Stimulated activated CD4-positive, alpha-beta T cell treated with anti-CD3 and anti-CD28 coated beads, Interleukin-2, amount 100 ng/mL, for 24 hours (primary cell): ENCODE measurements around the gene PAX8.

Experiments used
- DNase-seq, 2 donors: peaks; one replicate each; pipeline ENCODE4 v3.0.0-alpha.2; 2020

Gene PAX8

DNA sequence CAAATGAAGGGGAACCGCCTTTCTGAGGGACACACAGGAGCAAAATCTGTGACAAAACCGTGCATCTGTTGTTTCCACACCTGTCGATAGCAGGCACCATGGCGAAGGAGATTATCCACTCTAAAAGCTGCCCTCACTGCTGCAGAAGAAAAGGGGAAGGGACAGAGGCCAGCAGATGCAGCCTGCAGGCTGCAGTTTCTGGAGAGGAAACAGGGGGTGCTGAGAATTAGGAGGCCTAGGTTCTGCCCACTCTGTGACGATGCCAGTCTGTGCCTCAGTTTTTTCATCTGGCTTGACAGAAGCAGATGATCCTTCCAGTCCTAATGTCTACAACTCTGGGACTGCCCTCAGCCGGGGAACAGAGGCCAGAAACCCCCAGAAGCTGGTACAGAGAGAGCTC is 17.7 kb downstream of the PAX8 start:
- DNase-seq = no peak

GRCh38 chr2:113258471-113259147 is 20.1 kb downstream of the PAX8 start:
- DNase-seq = no peak

DNA sequence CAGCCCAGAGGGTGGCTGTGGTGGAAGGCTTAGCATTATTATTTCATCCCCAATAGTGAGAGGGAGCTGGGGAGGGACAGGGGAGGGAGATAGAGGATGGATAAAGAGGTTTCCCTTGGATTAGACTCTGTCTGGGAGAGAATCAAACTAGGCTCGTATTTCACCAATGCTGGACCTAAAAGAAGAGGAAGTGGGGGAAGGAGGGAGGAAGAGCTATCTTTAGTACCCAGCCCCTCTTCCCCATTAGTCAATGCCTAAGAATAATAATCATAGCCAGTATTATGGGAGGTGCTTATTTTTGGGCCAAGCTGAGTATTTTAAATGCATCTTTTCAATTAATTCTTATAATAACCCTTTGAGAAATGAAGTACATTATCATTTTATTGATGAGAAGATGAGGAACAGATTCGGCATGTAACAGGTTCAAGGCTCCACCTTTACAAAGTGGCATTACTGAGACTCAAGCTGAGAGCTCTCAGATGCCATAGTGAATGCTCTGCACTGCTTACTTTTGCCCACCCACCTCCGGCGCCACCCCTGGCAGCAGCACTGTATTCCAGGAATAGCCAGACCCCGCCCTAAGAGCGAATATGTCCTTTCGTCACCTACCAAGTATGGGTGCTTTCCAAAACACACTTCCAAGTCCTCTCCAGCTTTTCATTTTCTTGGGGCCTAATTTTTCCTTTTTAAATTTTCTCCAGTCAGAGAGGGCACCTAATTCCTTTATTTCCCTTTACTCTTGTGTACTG is 21.0 kb downstream of the PAX8 start:
- DNase-seq = no peak

DNA sequence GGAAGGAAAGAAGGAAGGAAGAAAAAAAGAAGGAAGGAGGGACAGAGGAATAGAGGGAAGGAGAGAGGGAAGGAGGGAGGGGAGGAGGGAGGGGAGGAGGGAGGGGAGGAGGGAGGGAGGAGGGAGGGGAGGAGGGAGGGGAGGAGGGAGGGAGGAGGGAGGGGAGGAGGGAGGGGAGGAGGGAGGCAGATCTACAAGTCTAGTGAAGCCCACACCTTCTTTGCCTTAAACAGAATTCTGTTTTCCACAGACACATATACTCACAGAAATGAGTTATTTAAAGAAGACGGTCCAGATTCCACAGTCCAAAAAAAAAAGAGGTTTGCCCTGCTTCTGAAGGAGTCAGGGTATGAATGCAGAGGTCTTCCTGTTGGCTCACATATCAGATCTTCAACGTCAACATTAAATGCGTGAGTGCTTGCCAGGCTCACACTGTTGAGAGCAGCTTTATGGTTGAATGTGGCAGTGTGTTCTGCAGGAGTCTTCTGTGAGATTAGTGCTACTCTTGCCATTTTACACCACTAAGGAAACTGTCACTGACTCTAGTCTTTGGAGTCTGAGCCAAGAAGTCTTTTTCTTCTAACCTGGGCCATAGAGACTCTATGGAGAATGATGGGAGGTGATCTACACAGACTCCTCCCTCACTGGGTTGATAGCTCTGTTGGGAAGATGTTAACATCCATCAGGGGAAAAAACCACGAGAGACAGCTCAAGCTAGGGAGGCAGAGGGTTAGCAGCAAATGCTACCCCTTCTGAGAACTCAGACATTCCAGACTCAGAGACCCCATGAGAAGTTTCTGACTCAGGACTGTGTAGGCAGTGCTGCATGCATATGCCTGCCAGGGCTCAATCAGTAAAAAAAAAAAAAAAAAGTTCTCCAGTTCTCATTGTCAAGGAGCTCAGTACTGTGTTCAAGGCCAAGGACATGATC is 23.3 kb downstream of the PAX8 start:
- DNase-seq = no peak

DNA sequence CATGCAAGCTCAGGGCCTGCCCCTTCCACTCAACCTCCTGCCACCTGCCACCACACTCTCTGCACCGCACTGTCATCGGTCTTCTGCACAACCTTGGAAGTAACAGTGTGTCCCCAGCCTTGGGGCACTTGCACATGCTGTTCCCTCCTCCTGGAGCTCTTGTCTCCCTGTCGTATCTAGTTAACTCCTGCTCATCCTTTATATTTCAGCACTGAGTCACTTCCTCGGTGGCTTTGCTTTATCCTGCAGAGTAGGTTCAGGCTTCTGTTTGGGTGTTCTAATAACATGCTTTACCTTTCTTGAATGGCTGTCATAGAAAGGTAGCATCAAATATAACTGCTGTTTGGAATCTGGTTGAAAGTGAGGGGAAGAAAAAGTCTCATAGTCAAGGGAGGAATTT is 25.3 kb downstream of the PAX8 start:
- no peak for DNase-seq

DNA sequence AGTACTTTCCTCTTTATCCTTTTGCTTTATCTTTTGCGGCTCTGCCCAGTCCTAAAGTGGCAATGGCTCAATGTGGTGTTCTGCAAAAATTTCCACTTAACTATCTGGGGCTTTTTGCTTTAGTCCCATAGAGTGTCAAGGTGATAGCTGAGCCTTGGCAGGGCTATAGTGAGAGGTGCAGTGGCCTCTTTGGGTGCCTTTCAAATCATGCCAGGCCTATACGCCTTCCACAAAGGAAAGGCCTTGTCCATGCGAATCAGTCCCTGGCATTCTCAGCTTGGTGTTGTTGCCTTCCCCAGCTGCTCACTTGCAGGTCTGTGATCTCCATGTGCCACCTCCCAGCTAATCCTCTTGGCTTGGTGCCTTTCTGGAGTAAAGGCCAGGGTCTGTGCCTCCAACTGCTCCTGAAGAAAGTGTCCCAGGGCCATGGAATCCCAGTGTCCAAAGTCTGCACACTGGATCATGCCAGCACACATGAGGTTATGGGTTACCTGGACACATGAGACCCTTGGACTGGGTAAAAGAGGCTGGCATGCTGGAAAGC is 26.6 kb downstream of the PAX8 start:
- no peak for DNase-seq

DNA sequence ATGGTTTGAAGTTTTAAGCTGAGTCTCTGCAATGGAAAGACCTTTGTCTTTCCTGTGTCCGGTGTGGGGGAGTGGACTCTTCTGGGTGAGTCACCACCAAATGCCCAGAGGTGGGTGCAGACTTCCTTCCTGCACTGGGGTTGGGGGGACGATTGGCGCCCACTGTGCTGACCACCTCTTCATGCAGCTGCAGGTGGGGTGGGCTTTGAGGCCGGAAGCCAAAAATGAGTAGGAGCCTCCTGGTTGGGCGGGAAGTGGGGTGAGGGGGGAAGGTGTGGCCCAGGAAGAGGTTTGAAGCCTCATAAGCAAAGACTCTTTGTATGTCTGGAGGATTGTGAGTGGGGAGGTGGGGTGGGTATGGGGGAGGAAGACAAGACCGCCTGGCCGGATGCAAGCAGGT is 27.6 kb downstream of the PAX8 start:
- peak in 1 of 2 donors; percentile 22 for DNase-seq

DNA sequence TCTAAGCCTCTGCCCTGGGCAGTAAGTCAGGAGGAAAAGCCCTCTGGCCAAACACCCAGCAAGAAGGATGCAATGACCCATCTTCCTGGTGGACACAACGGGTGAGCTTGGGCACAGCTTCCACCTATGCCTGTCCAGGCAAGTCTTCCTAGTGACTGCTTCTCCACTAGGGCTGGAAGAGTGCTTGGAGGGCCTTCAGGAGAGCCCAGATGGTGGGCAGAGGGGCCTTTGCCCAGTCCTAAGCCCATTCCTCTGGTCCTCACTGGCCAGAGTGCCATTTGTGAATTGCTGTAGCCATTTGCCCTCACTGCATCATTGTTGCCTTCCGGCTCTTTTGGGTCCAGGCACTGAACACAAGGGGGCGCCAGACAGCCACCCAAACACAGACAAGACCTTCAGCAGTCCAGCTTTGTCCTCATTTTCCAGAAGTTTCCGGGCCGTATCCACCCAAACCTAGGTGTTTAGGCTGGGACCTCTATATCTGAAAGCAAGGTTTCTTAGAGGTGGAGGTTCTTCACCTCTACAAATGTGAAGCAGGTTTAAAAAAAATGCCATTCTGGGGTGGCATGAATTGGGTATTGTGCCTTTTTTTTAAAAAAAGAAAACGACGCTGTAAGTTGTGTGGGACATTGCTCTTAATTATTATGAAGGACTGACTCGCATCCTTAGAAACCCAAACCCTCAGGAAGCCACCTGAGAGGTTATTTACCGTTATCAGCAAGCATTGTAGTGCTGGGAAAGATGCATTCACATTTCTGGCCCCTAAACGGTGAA is 29.5 kb downstream of the PAX8 start:
- DNase-seq = peak; percentile 78 to 82

- DNase-seq = no peak
These were observed 32.1 kb downstream of the PAX8 start for GRCh38 chr2:113246606-113247005.

DNA sequence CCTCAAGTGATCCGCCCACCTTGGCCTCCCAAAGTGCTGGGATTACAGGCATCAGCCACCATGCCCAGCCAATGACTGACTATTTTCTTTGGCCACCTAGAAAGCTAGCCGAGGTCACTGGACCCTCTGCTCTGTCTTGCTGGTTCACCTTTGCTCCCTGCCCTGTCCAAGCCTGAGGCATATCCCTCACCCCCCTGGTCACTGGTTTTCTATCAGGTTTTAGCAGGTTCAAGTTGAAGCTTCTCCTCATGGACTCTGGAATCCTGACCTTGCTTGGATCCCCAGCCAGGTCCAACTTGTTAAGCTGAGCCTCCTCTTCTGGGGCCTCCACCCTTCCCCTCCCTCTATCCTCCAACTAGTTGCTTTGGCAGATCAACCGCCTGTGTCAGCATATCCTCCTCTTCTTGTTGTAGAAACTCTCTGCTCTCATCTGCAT is 33.4 kb downstream of the PAX8 start:
- DNase-seq = no peak

DNA sequence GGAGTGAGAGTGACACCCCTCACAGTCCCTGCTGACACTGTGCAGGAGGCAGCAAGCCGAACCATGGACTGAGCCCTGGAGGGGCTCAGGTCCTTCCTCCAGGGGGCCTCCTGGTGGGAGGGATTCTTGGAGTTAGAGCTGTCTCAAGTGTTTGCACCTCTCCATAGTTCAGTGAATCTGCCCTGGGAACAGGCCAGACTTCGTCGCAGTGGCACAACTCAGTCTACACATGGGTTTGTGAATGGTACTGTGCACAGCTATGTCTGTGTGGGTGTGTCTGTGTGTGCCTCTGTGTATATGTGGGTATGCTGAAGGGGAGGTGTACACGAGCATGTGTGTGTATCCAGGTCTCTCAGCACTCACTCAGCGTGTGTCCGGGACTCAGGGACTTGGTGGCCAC is 36.4 kb downstream of the PAX8 start:
- DNase-seq = no peak

- peak; percentile 66 to 70 for DNase-seq
These were observed 37.5 kb downstream of the PAX8 start for GRCh38 chr2:113240915-113241911.

GRCh38 chr2:113240150-113240914 is 38.4 kb downstream of the PAX8 start:
- DNase-seq = no peak

- DNase-seq = no peak
These were observed 39.6 kb downstream of the PAX8 start for GRCh38 chr2:113238871-113239839.

DNA sequence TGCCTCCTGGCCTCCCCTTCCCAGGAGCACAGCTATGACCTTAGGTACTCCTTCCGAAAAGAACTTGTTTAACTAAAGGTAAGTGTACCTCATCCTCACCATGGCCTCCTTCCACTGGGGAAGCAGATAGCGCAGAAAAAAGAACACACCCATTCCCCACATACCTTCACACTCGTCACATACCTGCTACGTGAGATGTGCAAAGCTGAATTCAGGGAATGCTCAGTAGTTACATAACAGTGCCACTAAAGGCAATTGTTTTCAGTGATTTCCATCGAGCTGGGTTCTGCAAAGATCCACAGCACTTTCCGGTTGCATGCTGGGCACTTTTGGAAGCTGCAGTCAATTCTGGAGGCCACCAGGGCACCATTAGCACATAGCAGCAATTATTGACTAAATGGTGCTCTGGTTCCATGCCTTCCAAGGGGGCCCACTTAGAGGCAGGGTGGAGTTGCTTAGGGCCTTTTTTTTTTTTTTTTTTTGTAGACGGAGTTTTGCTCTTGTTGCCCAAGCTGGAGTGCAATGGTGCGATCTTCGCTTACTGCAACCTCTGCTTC is 41.0 kb downstream of the PAX8 start:
- DNase-seq = no peak

DNA sequence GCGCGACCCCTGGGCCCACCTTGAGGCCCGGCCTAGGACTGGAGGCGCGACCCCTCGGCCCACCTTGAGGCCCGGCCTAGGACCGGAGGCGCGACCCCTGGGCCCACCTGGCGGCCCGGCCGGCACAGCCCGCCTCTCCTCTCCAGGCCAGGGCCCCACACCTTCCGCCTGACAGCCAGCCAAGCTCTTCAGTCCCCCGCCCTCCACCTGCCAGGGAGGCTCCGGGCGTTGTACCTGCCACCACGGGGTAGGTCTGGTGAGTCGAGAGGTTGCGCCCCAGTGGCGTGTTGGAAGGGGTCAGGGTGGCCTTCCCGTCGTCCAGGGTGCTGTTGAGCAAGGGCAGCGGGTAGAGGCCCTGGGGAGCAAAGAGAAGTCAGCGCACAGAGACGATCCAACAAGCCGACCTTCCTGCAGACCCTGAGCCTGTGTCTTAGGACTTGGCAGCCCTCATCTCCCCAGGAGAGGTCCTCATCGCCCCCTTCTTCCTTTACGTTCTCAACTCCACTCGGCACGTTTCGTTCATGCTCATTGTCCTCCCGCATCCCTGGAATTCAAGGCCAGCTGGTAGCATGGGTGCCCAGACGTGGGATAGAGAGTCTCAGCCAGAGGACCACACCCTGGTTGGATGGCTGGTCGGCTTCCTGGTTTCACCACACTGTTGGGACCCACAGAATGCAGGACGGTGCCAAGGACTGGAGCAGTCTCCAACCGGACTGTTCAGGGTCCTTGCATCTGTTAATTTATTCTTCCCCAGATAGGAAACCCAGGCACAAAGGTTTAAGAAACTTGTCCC is 42.2 kb downstream of the PAX8 start:
- no peak for DNase-seq

- DNase-seq = peak; percentile 63 to 75
These were observed 43.1 kb downstream of the PAX8 start for GRCh38 chr2:113235347-113236226.
